K562 (cell line): Measurements from ENCODE around the gene SLC22A23.

Experiments used
- CCNT2 ChIP-seq: IDR thresholded peaks from 2 replicates; pipeline ENCODE4 v1.6.1; 2011; ENCODE audit warnings: borderline replicate concordance, low read depth, mild to moderate bottlenecking, moderate library complexity, mixed read lengths, low read length; ENCODE audit not compliant: insufficient read length; ENCODE audit errors: extremely low read depth
- EP300 ChIP-seq: IDR thresholded peaks from 2 replicates; pipeline ENCODE4 v1.6.1; 2012; ENCODE audit warnings: low read length, improper control_type of control experiment
- KHSRP ChIP-seq: fragments of 450-650 bp; IDR thresholded peaks from 2 replicates; pipeline ENCODE4 v1.6.1; 2017
- TAF1 ChIP-seq: IDR thresholded peaks from 2 replicates; pipeline ENCODE4 v1.6.1; 2011; ENCODE audit warnings: mild to moderate bottlenecking, low read length, moderate library complexity; ENCODE audit not compliant: insufficient read depth, control insufficient read depth, severe bottlenecking; ENCODE audit errors: extremely low read depth
- ZNF561 ChIP-seq: fragments of 450-650 bp; formaldehyde crosslinking; conservative IDR thresholded peaks from 2 replicates; pipeline ENCODE4 v1.4.0; 2020; ENCODE audit warnings: mild to moderate bottlenecking, moderate library complexity

DNA sequence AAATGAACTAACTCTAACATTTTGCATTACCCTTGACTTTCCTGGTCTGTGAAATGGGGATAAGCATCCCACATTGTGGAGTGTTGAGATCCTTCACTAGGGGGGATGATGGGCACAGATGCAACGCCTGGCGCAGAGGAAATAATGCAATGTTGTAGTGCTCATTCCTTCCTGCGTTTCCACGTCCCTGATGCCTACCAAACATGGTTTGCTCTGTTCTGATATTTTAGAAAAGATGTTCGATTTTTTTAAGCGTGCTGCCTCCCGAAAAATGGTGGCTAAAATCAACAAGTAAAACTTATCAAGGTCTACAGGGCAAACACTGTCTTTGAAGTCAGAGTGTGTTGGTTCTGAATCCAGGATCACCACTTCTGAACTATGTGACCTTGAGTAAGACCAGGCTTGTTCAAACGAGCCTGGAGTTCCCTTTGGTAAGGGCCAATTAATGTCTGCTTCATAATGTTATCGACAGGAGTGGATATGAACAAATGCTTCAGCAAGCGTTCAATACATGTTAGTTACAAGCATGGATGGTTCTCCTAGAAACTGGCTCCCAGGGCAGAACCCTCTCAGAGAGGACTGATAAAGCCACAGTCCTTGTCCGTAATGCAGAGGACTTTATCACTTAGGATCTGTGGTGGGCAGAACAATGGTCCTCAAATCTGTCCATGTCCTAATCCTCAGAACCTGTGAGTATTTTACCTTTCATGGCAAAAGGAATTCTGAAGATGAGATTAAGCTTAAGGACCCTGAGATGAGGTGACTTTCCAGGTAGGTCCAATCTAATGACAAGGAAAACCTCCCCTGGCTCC, 44.7 kb downstream of the SLC22A23 start:
- TF ChIP-seq KHSRP (no peak), ZNF561 (CRISPR knock-in tag) (no peak), TAF1 (no peak), EP300 (no peak), CCNT2 (no peak)
